Activated T-cell treated with anti-CD3 and anti-CD28 coated beads for 48 hours (primary cell): ENCODE data around the gene ALDOA.

Source experiments
- DNase-seq: peaks from one replicate; pipeline ENCODE4 v3.0.0-alpha.2; 2020; ENCODE audit warnings: low read depth

The ALDOA gene

GRCh38 chr16:30116291-30117207 lies 51.0 kb downstream of the ALDOA start:
- DNase-seq, result no peak

GRCh38 chr16:30117768-30118167 lies 52.2 kb downstream of the ALDOA start:
- DNase-seq, result no peak

GRCh38 chr16:30119428-30119827 lies 53.9 kb downstream of the ALDOA start:
- no peak for DNase-seq
